Measurements from ENCODE around the gene SEC22C.

Gene SEC22C

DNA sequence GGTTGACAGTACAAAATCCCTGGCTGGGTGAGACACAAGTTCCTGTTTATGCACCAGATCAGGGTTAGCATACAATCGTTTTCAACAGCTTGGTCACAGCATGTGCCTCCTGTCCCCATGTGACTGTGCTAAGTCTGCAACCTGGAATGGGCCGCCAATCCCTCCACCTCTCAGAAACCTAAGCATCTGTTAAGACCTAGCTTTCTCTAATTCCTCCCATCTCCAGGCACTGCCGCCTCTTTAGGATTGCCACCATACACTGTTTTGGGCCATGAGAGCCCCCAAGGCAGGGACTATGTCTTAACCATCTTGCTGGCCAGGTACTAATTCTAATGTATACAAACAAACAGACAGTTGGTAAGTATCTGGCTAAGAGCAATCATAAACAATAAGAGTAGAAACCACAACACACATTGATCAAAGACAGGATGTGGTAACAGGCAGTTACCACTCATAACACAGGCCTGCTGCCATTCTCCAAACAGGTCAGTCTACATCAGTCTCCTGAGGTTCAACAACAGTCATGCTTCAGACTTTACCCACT lies 25.6 kb downstream of the SEC22C start:
- H3K4me3 ChIP-seq (ENCODE audit: low read length), result no peak overlapping the region
- no peak for TF ChIP-seq ZNF274 (IDR thresholded peaks at IDR 0.05; ENCODE audit: low read depth, low read length)

DNA sequence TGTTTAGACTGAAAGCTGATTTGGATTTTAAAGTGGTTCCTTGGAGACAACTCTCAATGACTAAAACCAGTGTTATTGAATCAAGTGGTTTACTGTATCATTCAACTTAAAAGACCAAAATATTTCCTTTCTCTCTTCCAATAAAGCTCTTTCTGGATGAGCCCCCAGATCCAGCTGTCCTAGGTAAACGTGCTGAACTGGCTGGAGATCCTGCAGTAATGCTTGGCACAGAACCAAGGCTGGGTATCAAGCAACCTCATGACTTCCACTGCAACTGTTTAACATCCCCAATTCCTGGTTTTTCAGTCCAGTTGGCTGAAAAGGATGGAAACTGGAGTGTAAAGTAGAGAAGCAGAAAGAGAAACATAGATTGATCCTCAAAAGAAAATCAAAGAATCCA lies 28.9 kb downstream of the SEC22C start:
- H3K4me3 ChIP-seq (ENCODE audit: low read length), result no peak overlapping the region
- no peak for TF ChIP-seq ZNF274 (IDR thresholded peaks at IDR 0.05; ENCODE audit: low read depth, low read length)

GRCh38 chr3:42550250-42550649 lies 31.5 kb downstream of the SEC22C start:
- no peak for TF ChIP-seq ZNF274 (IDR thresholded peaks at IDR 0.05; ENCODE audit: low read depth, low read length)
- H3K4me3 ChIP-seq (ENCODE audit: low read length), result no peak overlapping the region

- no peak for TF ChIP-seq ZNF274 (IDR thresholded peaks at IDR 0.05; ENCODE audit: low read depth, low read length)
Observed at GRCh38 chr3:42549131-42549530, 32.6 kb downstream of the SEC22C start.

DNA sequence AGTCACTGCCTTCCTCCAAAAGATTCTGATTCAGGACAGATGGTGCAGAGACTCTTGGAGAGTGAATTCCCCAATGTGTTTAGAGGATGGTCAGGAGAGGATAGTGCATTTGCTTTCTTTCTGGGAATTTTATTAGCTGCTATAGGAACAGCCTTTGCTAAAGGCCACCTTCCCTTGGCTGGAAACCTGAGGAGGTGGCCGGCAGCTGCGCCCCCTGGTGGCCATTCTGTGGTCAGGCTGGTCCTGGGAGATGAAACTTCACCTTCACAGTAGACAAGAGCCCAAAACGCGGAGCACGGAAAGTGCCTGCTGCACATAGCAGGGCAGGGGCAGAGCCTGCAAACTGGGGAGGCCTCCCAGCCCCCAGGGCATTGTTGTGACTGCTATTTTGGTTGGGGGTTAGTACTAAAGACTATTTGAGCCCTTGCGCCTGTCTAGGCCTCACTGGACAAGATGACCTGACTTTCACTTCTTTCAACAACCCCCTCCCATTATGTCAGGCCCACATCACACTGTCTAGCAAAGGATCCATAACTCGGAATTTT lies 34.3 kb downstream of the SEC22C start:
- H3K4me3 ChIP-seq (ENCODE audit: low read length), result no peak overlapping the region
- no peak for TF ChIP-seq ZNF274 (IDR thresholded peaks at IDR 0.05; ENCODE audit: low read depth, low read length)

More at GRCh38 chr3:42549131-42549530, 32.6 kb downstream of the SEC22C start:
- H3K4me3 ChIP-seq (ENCODE audit: low read length), result no peak overlapping the region

- H3K4me3 ChIP-seq (ENCODE audit: low read length), result no peak overlapping the region
- TF ChIP-seq ZNF274 (IDR thresholded peaks at IDR 0.05; ENCODE audit: low read depth, low read length), result no peak
Observed at GRCh38 chr3:42546691-42547213, 35.0 kb downstream of the SEC22C start.

- no peak overlapping the region for H3K4me3 ChIP-seq (ENCODE audit: low read length)
Observed at GRCh38 chr3:42545284-42545900, 36.4 kb downstream of the SEC22C start.

DNA sequence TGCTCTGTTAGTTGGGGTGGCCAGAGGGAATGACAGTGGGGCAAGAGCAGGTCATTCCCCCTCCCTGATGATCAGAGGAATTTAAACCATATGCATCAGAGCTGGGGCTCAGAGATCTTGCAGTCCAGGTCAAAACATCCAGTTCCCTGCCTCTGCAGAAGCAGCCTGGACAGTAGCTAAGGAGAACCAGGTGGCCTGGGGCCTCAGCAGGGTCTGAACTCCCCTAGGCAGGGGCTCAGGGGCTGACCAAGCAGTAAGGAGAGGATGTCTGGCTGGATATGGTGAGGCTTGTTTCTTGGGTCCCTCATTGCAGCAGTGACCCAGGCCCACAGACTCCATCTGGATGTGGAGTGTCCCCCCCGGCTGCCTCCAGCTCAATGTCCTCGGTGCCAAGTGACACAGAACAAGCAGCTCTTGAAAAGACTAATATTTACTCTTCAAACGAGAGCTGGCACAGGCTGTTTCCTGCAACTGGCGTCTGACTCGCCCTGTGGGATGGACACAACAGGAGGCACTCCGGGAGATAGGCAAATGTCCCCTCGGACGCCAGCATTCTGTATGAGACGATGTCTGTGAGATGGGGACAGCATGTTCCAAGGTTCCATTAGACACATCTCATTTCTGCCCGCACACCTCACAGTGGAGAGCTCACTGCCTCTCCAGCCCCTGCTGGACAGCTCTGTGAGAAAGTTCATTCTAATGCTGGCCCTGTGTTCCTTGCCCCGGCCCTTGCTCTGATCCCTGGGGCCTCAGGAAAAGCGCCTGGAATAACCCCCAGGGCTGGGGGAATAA lies 37.1 kb downstream of the SEC22C start:
- no peak for TF ChIP-seq ZNF274 (IDR thresholded peaks at IDR 0.05; ENCODE audit: low read depth, low read length)
- H3K4me3 ChIP-seq (ENCODE audit: low read length), result no peak overlapping the region

More at GRCh38 chr3:42545284-42545900, 36.4 kb downstream of the SEC22C start:
- no peak for TF ChIP-seq ZNF274 (IDR thresholded peaks at IDR 0.05; ENCODE audit: low read depth, low read length)

GRCh38 chr3:42541079-42541478 lies 40.7 kb downstream of the SEC22C start:
- H3K4me3 ChIP-seq (ENCODE audit: low read length), result no peak overlapping the region
- TF ChIP-seq ZNF274 (IDR thresholded peaks at IDR 0.05; ENCODE audit: low read depth, low read length), result no peak

DNA sequence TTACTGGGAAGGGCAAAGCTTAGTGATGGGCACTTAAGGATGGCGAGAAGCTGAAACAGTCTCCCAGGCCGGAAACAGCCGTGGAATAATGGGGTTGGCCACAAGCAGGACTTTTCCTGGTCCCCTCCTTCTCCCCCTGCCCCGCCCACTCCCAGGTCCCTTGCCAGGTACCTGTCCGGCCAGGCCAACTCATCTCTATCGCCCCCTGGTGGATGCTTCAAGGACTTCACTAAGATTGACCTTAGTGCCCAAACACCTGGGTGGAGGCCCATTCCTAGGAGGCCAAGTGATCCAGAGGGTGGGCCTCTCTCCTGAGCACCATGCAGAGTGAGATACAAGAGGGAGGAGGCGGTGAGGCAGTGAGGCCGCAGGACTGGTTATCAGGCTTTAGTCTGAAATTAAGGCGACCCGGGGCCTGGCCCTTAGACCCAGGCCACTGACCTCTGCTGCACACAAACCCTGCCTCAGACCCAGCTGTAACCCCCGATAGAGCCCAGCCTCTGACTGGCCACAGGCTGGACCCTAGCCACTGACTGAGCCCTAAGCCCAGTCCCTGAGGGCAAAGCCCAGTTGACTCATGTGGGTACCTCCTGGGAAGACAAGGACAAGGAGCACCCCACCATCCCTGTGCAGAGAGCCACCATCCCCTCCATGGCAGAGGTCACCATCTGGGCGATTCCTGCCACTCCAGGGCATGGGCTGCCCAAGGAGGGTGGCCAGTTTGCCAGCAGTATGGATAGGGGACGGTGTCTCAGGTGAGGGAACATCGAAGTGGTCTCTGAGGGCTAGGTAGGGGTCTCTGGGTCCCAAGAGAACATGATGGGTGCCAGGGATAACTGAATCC lies 41.7 kb downstream of the SEC22C start:
- TF ChIP-seq ZNF274 (IDR thresholded peaks at IDR 0.05; ENCODE audit: low read depth, low read length), result no peak
- H3K4me3 ChIP-seq (ENCODE audit: low read length), result no peak overlapping the region

GRCh38 chr3:42537350-42537749 lies 44.4 kb downstream of the SEC22C start:
- TF ChIP-seq ZNF274 (IDR thresholded peaks at IDR 0.05; ENCODE audit: low read depth, low read length), result no peak
- H3K4me3 ChIP-seq (ENCODE audit: low read length), result no peak overlapping the region

GRCh38 chr3:42535981-42536784 lies 45.6 kb downstream of the SEC22C start:
- H3K4me3 ChIP-seq (ENCODE audit: low read length), result no peak overlapping the region
- no peak for TF ChIP-seq ZNF274 (IDR thresholded peaks at IDR 0.05; ENCODE audit: low read depth, low read length)

All from GM08714 (cell line).